Measurements from ENCODE around the gene TRIM65.
"Not testable (repeated sequence)": the region's sequence is repeated elsewhere in the genome, so short reads cannot be mapped to it uniquely, and the experiment has no call there.

Gene TRIM65

GRCh38 chr17:75897160-75898019, 639 bp upstream of the TRIM65 start:
- Mint-ChIP-seq H3K4me3 (peak overlapping the region; percentile 71 to 84), H3K27me3 (no peaks in the 10 kb centered on the region), H3K4me1 (ENCODE audit: low read depth in 2 of 2) (peaks cover 20 to 28% of the 10 kb centered on the region in 2 donors), H3K36me3 (ENCODE audit: insufficient read depth) (peaks cover 35% of the 10 kb centered on the region), H3K9me3 (no peaks in the 10 kb centered on the region), H3K27ac (peak overlapping the region in 1 of 2 donors; percentile 93)
- DNase-seq: no peak
- no peak for ATAC-seq (replicated peaks)

- H3K36me3 Mint-ChIP-seq (ENCODE audit: insufficient read depth): peaks cover 29% of the 10 kb centered on the region
- H3K4me1 Mint-ChIP-seq (ENCODE audit: low read depth in 2 of 2): peaks cover 20 to 28% of the 10 kb centered on the region in 2 donors
- no peaks in the 10 kb centered on the region for H3K27me3 Mint-ChIP-seq
- H3K27ac Mint-ChIP-seq: peak overlapping the region; percentile 93 to 95
- H3K4me3 Mint-ChIP-seq: peak overlapping the region; percentile 84 to 86
- ATAC-seq (replicated peaks) (peak; percentile 1), DNase-seq (no peak)
- no peaks in the 10 kb centered on the region for H3K9me3 Mint-ChIP-seq
Measured at GRCh38 chr17:75895370-75896155, 1.2 kb downstream of the TRIM65 start.

- peaks cover 33% of the 10 kb centered on the region for H3K36me3 Mint-ChIP-seq (ENCODE audit: insufficient read depth)
- ATAC-seq (replicated peaks) (no peak), DNase-seq (no peak)
- H3K27ac Mint-ChIP-seq: peak overlapping the region; percentile 89 to 93
- no peaks in the 10 kb centered on the region for H3K27me3 Mint-ChIP-seq
- peak overlapping the region; percentile 9 to 17 for H3K4me3 Mint-ChIP-seq
- H3K9me3 Mint-ChIP-seq: no peaks in the 10 kb centered on the region
- peaks cover 20 to 28% of the 10 kb centered on the region in 2 donors for H3K4me1 Mint-ChIP-seq (ENCODE audit: low read depth in 2 of 2)
Measured at GRCh38 chr17:75894049-75894733, 2.6 kb downstream of the TRIM65 start.

- DNase-seq: no peak
- Mint-ChIP-seq H3K4me3 (peak overlapping the region; percentile 9 to 17), H3K4me1 (ENCODE audit: low read depth in 2 of 2) (peaks cover 20 to 28% of the 10 kb centered on the region in 2 donors), H3K9me3 (no peaks in the 10 kb centered on the region), H3K27me3 (no peaks in the 10 kb centered on the region), H3K36me3 (ENCODE audit: insufficient read depth) (peaks cover 33% of the 10 kb centered on the region), H3K27ac (peak overlapping the region; percentile 89 to 93)
- no peak for ATAC-seq (replicated peaks)
Measured at GRCh38 chr17:75893305-75894048, 3.3 kb downstream of the TRIM65 start.

GRCh38 chr17:75892556-75893224, 4.1 kb downstream of the TRIM65 start:
- Mint-ChIP-seq H3K36me3 (ENCODE audit: insufficient read depth) (peaks cover 28% of the 10 kb centered on the region), H3K4me1 (ENCODE audit: low read depth in 2 of 2) (peaks cover 20 to 27% of the 10 kb centered on the region in 2 donors), H3K4me3 (no peak overlapping the region), H3K27ac (no peak overlapping the region), H3K9me3 (no peaks in the 10 kb centered on the region), H3K27me3 (no peaks in the 10 kb centered on the region)
- no peak for ATAC-seq (replicated peaks)
- no peak for DNase-seq

- no peaks in the 10 kb centered on the region for H3K27me3 Mint-ChIP-seq
- ATAC-seq (replicated peaks) (no peak), DNase-seq (no peak)
- peaks cover 33% of the 10 kb centered on the region for H3K36me3 Mint-ChIP-seq (ENCODE audit: insufficient read depth)
- no peak overlapping the region for H3K4me3 Mint-ChIP-seq
- no peak overlapping the region for H3K27ac Mint-ChIP-seq
- peaks cover 20 to 23% of the 10 kb centered on the region in 2 donors for H3K4me1 Mint-ChIP-seq (ENCODE audit: low read depth in 2 of 2)
- H3K9me3 Mint-ChIP-seq: no peaks in the 10 kb centered on the region
Measured at GRCh38 chr17:75891605-75892555, 4.9 kb downstream of the TRIM65 start.

GRCh38 chr17:75891022-75891604, 5.6 kb downstream of the TRIM65 start:
- Mint-ChIP-seq H3K36me3 (ENCODE audit: insufficient read depth) (peaks cover 29% of the 10 kb centered on the region), H3K9me3 (no peaks in the 10 kb centered on the region), H3K27me3 (no peaks in the 10 kb centered on the region), H3K27ac (peak overlapping the region in 1 of 2 donors; percentile 66), H3K4me1 (ENCODE audit: low read depth in 2 of 2) (peaks cover 20 to 22% of the 10 kb centered on the region in 2 donors), H3K4me3 (no peak overlapping the region)
- no peak for DNase-seq
- ATAC-seq (replicated peaks): no peak

GRCh38 chr17:75889454-75889853, 7.3 kb downstream of the TRIM65 start:
- no peaks in the 10 kb centered on the region for H3K9me3 Mint-ChIP-seq
- peak overlapping the region in 1 of 2 donors; percentile 35 for H3K27ac Mint-ChIP-seq
- ATAC-seq (replicated peaks) (no peak), DNase-seq (no peak)
- H3K4me3 Mint-ChIP-seq: no peak overlapping the region
- no peaks in the 10 kb centered on the region for H3K27me3 Mint-ChIP-seq
- peaks cover 8 to 12% of the 10 kb centered on the region in 2 donors for H3K4me1 Mint-ChIP-seq (ENCODE audit: low read depth in 2 of 2)
- peaks cover 23% of the 10 kb centered on the region for H3K36me3 Mint-ChIP-seq (ENCODE audit: insufficient read depth)

GRCh38 chr17:75888484-75888883, 8.3 kb downstream of the TRIM65 start:
- Mint-ChIP-seq H3K36me3 (ENCODE audit: insufficient read depth) (peaks cover 23% of the 10 kb centered on the region), H3K9me3 (no peaks in the 10 kb centered on the region), H3K4me3 (no peak overlapping the region), H3K27me3 (no peaks in the 10 kb centered on the region), H3K27ac (no peak overlapping the region), H3K4me1 (ENCODE audit: low read depth in 2 of 2) (peaks cover 0 to 3% of the 10 kb centered on the region in 2 donors)
- DNase-seq (no peak), ATAC-seq (replicated peaks) (no peak)

GRCh38 chr17:75885860-75886259, 10.9 kb downstream of the TRIM65 start:
- not testable (repeated sequence) for H3K9me3 Mint-ChIP-seq; DNase-seq; ATAC-seq (replicated peaks); H3K4me3 Mint-ChIP-seq; H3K27me3 Mint-ChIP-seq; H3K27ac Mint-ChIP-seq; H3K4me1 Mint-ChIP-seq (ENCODE audit: low read depth in 2 of 2)
- peaks cover 20% of the 10 kb centered on the region for H3K36me3 Mint-ChIP-seq (ENCODE audit: insufficient read depth)

- ATAC-seq (replicated peaks) (no peak), DNase-seq (no peak)
- H3K36me3 Mint-ChIP-seq (ENCODE audit: insufficient read depth): peaks cover 17% of the 10 kb centered on the region
- no peak overlapping the region for H3K27ac Mint-ChIP-seq
- no peak overlapping the region for H3K4me3 Mint-ChIP-seq
- no peaks in the 10 kb centered on the region for H3K27me3 Mint-ChIP-seq
- H3K9me3 Mint-ChIP-seq: no peaks in the 10 kb centered on the region
- peaks cover 0 to 9% of the 10 kb centered on the region in 2 donors for H3K4me1 Mint-ChIP-seq (ENCODE audit: low read depth in 2 of 2)
Measured at GRCh38 chr17:75885431-75885830, 11.3 kb downstream of the TRIM65 start.
